Skin epidermis (tissue), 12 donors: ENCODE results near the gene MACROD2.
"Not testable (repeated sequence)": the region's sequence is repeated elsewhere in the genome, so short reads cannot be mapped to it uniquely, and the experiment has no call there.

Experiments
- H3K27ac ChIP-seq, 21 experiments: fragments of 200-600 bp; sonication (generic) in 11 of 21; one replicate each; pipeline ENCODE4 v1.5.0; 2020; ENCODE audit warnings: mild to moderate bottlenecking in 3 of 21, inconsistent platforms in 2 of 21, moderate library complexity in 2 of 21
- H3K4me3 ChIP-seq, 7 experiments: fragments of 200-600 bp; sonication (generic) in 2 of 7; one replicate each; pipeline ENCODE4 v1.5.0; 2020; ENCODE audit warnings: inconsistent platforms in 2 of 7, mild to moderate bottlenecking in 2 of 7, moderate library complexity in 1 of 7

The MACROD2 gene

GRCh38 chr20:14234666-14235295 lies 239.5 kb downstream of the MACROD2 start:
- Histone ChIP-seq H3K27ac (peak overlapping the region in 1 of 21 experiments; percentile 15), H3K4me3 (no peak overlapping the region)

- H3K27ac ChIP-seq: peak overlapping the region in 1 of 21 experiments; percentile 15
- no peak overlapping the region for H3K4me3 ChIP-seq
These were observed 240.0 kb downstream of the MACROD2 start for GRCh38 chr20:14235355-14235754.

GRCh38 chr20:14245368-14245970 lies 250.2 kb downstream of the MACROD2 start:
- Histone ChIP-seq H3K4me3 (no peak overlapping the region), H3K27ac (no peak overlapping the region)

- H3K4me3 ChIP-seq: no peak overlapping the region
- H3K27ac ChIP-seq: no peak overlapping the region
These were observed 264.4 kb downstream of the MACROD2 start for GRCh38 chr20:14259689-14260088.

- Histone ChIP-seq H3K27ac (no peak overlapping the region), H3K4me3 (no peak overlapping the region)
These were observed 265.1 kb downstream of the MACROD2 start for GRCh38 chr20:14260367-14260766.

GRCh38 chr20:14264869-14265268 lies 269.6 kb downstream of the MACROD2 start:
- Histone ChIP-seq H3K27ac (no peak overlapping the region), H3K4me3 (no peak overlapping the region)

GRCh38 chr20:14266246-14266645 lies 270.9 kb downstream of the MACROD2 start:
- no peak overlapping the region for H3K4me3 ChIP-seq
- H3K27ac ChIP-seq: no peak overlapping the region

- H3K27ac ChIP-seq: not testable (repeated sequence)
These were observed 275.4 kb downstream of the MACROD2 start for GRCh38 chr20:14270751-14271150.

GRCh38 chr20:14282140-14282539 lies 286.8 kb downstream of the MACROD2 start:
- no peak overlapping the region for H3K4me3 ChIP-seq
- no peak overlapping the region for H3K27ac ChIP-seq

More at GRCh38 chr20:14270751-14271150, 275.4 kb downstream of the MACROD2 start:
- not testable (repeated sequence) for H3K4me3 ChIP-seq

GRCh38 chr20:14284443-14284842 lies 289.1 kb downstream of the MACROD2 start:
- Histone ChIP-seq H3K27ac (no peak overlapping the region), H3K4me3 (no peak overlapping the region)

GRCh38 chr20:14288341-14289330 lies 293.3 kb downstream of the MACROD2 start:
- Histone ChIP-seq H3K27ac (peak overlapping the region in 1 of 21 experiments; percentile 14), H3K4me3 (no peak overlapping the region)

GRCh38 chr20:14291502-14291901 lies 296.2 kb downstream of the MACROD2 start:
- Histone ChIP-seq H3K27ac (no peak overlapping the region), H3K4me3 (no peak overlapping the region)

- Histone ChIP-seq H3K4me3 (no peak overlapping the region), H3K27ac (no peak overlapping the region)
These were observed 299.9 kb downstream of the MACROD2 start for GRCh38 chr20:14295238-14295637.

- Histone ChIP-seq H3K4me3 (no peak overlapping the region), H3K27ac (no peak overlapping the region)
These were observed 300.5 kb downstream of the MACROD2 start for GRCh38 chr20:14295770-14296309.

- no peak overlapping the region for H3K4me3 ChIP-seq
These were observed 304.5 kb downstream of the MACROD2 start for GRCh38 chr20:14299831-14300230.

GRCh38 chr20:14303106-14303505 lies 307.8 kb downstream of the MACROD2 start:
- no peak overlapping the region for H3K27ac ChIP-seq
- H3K4me3 ChIP-seq: no peak overlapping the region

More at GRCh38 chr20:14299831-14300230, 304.5 kb downstream of the MACROD2 start:
- no peak overlapping the region for H3K27ac ChIP-seq

GRCh38 chr20:14303651-14304050 lies 308.3 kb downstream of the MACROD2 start:
- H3K27ac ChIP-seq: no peak overlapping the region

GRCh38 chr20:14304472-14304871 lies 309.2 kb downstream of the MACROD2 start:
- no peak overlapping the region for H3K4me3 ChIP-seq

More at GRCh38 chr20:14303651-14304050, 308.3 kb downstream of the MACROD2 start:
- H3K4me3 ChIP-seq: no peak overlapping the region

GRCh38 chr20:14307956-14308355 lies 312.6 kb downstream of the MACROD2 start:
- H3K4me3 ChIP-seq: no peak overlapping the region
- no peak overlapping the region for H3K27ac ChIP-seq

More at GRCh38 chr20:14304472-14304871, 309.2 kb downstream of the MACROD2 start:
- no peak overlapping the region for H3K27ac ChIP-seq
